Suprapubic skin (tissue), 4 donors: Measurements from ENCODE around the gene NCAM1. TPM values are rescaled to one million over a fixed set of nuclear protein-coding genes. Genes with fewer than 3 reads are reported as not detected.

Source experiments
- DNase-seq, 2 donors: peaks; one replicate each; pipeline ENCODE4 v3.0.0-alpha.2; 2019; ENCODE audit warnings: low spot score in 2 of 2
- H3K27ac ChIP-seq: fragments of 200-600 bp; sonication (generic); one replicate; pipeline ENCODE4 v1.5.1; 2019
- H3K27me3 ChIP-seq: fragments of 200-600 bp; sonication (generic); one replicate; pipeline ENCODE4 v1.5.1; 2019
- H3K36me3 ChIP-seq: fragments of 200-600 bp; sonication (generic); one replicate; pipeline ENCODE4 v1.5.1; 2019
- H3K4me1 ChIP-seq: fragments of 200-600 bp; sonication (generic); one replicate; pipeline ENCODE4 v1.5.1; 2019
- H3K4me3 ChIP-seq: fragments of 200-600 bp; sonication (generic); one replicate; pipeline ENCODE4 v1.5.1; 2019; ENCODE audit warnings: mild to moderate bottlenecking
- H3K9me3 ChIP-seq: fragments of 200-600 bp; sonication (generic); one replicate; pipeline ENCODE4 v1.5.1; 2019
- EP300 ChIP-seq: sonication (generic); formaldehyde crosslinking; IDR thresholded peaks from one replicate; pipeline ENCODE4 v1.6.1; 2017; ENCODE audit warnings: antibody characterized with exemption
- POLR2A ChIP-seq, 2 donors: fragments of 450-650 bp; IDR thresholded peaks; one replicate each; pipeline ENCODE4 v1.6.1; 2017; ENCODE audit warnings: antibody characterized with exemption in 2 of 2, mild to moderate bottlenecking in 2 of 2, moderate library complexity in 2 of 2
- POLR2AphosphoS5 ChIP-seq, 3 donors: sonication (generic); formaldehyde crosslinking; IDR thresholded peaks; one replicate each; pipeline ENCODE4 v1.6.1; 2017; ENCODE audit warnings: antibody characterized with exemption in 3 of 3
- WGBS: methylation state at CpG from one replicate; pipeline ENCODE4 v1.1.5; 2018; 5-methylcytosine and 5-hydroxymethylcytosine counted together
- total RNA-seq, 4 donors: library from RNA; depleted of rRNA; stranded (reverse); fragments of >200 nt; gene quantifications; one replicate each; pipeline ENCODE4 v1.1.0, GENCODE V29; 2016
- TF ChIP-seq, protein P1 (sequence below), 2 donors: fragments of 200-600 bp in 1 of 2; fragments of 450-650 bp in 1 of 2; sonication (generic) in 1 of 2; IDR thresholded peaks; one replicate each; pipeline ENCODE4 v1.5.1; 2016 to 2019; ENCODE audit warnings: antibody characterized with exemption in 2 of 2, mild to moderate bottlenecking in 1 of 2, moderate library complexity in 1 of 2

NCAM1 gene
- total RNA-seq, 4 donors from 2014 or later: 0.98 to 3.3 (median 1.9) TPM

DNA sequence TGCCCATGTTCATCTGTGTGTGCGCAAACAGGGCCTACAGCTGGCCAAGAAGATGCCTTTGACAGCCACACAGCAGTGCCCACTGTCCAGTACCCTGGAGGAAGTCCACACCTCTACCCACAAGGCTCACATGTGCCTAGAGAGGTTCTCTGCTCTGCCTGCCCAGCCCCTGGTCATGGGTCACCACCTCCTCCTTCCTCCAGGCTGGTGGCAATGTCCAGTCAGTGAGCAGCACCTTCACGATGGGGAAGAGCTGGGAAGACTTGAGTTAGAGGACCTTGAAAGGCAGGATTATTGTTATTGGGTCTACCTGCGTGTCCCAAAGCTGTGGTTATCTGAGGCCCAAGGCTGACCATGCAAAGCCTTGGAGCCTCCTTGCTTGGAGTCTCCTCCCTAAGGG is 324.8 kb downstream of the NCAM1 start:
- H3K27ac ChIP-seq: no peak overlapping the region
- TF ChIP-seq POLR2A (IDR thresholded peaks at IDR 0.05) (no peak), EP300 (no peak), POLR2AphosphoS5 (IDR thresholded peaks at IDR 0.05) (no peak)
- TF ChIP-seq, protein P1, sequence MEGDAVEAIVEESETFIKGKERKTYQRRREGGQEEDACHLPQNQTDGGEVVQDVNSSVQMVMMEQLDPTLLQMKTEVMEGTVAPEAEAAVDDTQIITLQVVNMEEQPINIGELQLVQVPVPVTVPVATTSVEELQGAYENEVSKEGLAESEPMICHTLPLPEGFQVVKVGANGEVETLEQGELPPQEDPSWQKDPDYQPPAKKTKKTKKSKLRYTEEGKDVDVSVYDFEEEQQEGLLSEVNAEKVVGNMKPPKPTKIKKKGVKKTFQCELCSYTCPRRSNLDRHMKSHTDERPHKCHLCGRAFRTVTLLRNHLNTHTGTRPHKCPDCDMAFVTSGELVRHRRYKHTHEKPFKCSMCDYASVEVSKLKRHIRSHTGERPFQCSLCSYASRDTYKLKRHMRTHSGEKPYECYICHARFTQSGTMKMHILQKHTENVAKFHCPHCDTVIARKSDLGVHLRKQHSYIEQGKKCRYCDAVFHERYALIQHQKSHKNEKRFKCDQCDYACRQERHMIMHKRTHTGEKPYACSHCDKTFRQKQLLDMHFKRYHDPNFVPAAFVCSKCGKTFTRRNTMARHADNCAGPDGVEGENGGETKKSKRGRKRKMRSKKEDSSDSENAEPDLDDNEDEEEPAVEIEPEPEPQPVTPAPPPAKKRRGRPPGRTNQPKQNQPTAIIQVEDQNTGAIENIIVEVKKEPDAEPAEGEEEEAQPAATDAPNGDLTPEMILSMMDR (IDR thresholded peaks at IDR 0.05): no peak
- H3K9me3 ChIP-seq: no peaks in the 10 kb centered on the region
- no peaks in the 10 kb centered on the region for H3K27me3 ChIP-seq
- H3K4me1 ChIP-seq: no peaks in the 10 kb centered on the region
- no peak overlapping the region for H3K4me3 ChIP-seq
- 85% methylated on average over 3 of the region's 3 CpGs for WGBS
- H3K36me3 ChIP-seq: no peaks in the 10 kb centered on the region
- DNase-seq: no peak

DNA sequence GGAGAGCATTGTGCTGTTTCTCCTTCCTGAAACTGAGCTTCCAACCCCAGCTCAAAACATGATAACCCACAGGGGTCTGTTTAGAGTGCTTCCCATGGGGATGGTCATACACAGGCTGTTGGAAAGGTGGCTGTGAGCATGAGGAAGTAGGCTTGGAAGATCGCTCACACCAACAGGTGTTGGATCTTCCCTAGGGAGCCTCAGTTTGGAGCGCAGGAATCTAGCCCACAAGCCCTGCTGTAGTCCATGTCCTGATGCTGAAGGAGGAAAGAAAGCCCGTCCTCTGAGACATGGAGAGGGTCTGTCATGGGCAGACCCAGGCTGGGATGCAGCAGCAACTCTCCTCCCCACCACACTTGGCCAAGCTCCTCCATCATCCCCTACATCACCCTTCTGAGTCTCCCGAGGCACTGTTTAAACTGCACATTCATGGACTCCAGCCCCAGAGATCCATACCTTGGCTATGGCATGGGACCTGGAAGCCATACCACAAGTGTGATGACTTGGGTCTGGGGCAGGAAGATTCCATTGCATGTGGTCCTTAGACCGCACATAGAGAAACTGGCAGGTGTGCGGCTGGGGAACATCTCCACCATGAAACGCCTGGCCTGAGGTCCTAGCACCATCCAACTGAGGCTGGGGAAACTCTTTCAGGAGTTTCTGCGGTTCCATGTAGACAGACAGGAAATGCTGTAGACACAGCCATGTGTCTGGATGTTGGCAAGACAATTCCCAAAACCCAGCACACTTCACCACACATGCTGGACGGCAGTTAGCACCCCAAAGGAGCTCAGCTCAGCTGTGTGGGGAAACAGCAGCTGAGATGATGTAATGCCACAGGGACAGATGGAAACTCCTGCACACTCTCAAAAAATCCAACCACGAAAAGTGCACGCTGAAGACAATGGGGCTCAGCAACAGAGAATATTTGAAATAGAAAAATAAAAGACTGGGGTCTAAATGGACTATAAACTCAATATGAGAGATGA is 325.6 kb downstream of the NCAM1 start:
- H3K4me1 ChIP-seq: no peaks in the 10 kb centered on the region
- H3K4me3 ChIP-seq: no peak overlapping the region
- no peak overlapping the region for H3K27ac ChIP-seq
- H3K9me3 ChIP-seq: no peaks in the 10 kb centered on the region
- no peaks in the 10 kb centered on the region for H3K36me3 ChIP-seq
- DNase-seq: no peak
- TF ChIP-seq POLR2A (IDR thresholded peaks at IDR 0.05): no peak
- no peak for TF ChIP-seq POLR2AphosphoS5 (IDR thresholded peaks at IDR 0.05)
- TF ChIP-seq, protein P1 (IDR thresholded peaks at IDR 0.05): no peak
- no peak for TF ChIP-seq EP300
- WGBS: 82% methylated on average over 6 of the region's 11 CpGs
- H3K27me3 ChIP-seq: no peaks in the 10 kb centered on the region

DNA sequence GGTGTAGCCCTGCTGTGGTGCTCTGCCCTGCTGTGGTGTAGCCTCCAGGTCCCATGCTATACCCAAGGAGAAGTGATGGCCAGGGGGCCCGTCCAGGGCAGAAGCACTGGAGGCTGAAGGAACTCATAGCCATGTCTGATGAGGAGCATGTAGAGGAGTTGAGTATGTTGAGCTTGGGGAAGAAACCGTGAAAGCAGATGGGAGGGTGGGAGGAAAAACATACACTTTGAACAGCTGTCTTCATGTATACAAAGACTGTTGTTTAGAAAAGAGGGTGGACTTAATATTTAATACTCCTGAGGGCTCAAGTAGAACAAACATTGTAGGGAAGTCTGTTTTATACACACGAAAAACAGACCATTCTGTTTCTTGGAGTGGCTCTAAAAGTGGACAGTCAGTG is 326.6 kb downstream of the NCAM1 start:
- H3K4me3 ChIP-seq: no peak overlapping the region
- H3K27ac ChIP-seq: no peak overlapping the region
- no peaks in the 10 kb centered on the region for H3K27me3 ChIP-seq
- no peaks in the 10 kb centered on the region for H3K36me3 ChIP-seq
- no peak for DNase-seq
- no peaks in the 10 kb centered on the region for H3K4me1 ChIP-seq
- no peaks in the 10 kb centered on the region for H3K9me3 ChIP-seq
- 65% methylated on average over 3 of the region's 3 CpGs for WGBS
- TF ChIP-seq POLR2AphosphoS5 (IDR thresholded peaks at IDR 0.05) (no peak), POLR2A (IDR thresholded peaks at IDR 0.05) (no peak), EP300 (no peak)
- TF ChIP-seq, protein P1 (IDR thresholded peaks at IDR 0.05): no peak

DNA sequence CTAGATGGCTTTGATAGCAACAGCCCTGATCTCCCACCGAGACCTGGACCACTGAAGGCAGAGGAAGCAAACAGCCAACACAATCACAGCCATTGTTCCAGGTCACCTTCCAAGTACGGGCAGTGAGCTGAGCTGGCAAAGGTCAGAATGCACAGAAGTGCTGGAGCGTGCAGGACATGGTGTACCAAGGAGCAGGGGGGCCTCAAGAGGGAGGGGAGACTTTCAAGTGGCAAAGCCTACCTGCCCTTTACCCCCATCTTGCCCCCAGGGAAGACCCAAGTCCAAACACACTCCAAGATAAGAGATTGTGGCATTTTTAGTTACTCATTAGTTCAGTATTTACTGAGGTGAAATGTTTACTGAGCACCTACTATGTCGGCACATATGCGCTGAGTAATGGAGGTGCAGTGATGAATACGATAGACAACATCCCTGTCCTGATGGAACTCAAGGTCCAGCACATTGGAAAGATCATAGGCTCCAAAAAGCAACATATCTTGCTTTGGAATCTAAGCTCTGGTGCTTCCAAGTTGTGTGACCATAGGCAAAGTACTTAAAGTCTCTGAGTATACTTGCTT is 327.2 kb downstream of the NCAM1 start:
- Histone ChIP-seq H3K4me3 (no peak overlapping the region), H3K9me3 (no peaks in the 10 kb centered on the region), H3K4me1 (no peaks in the 10 kb centered on the region), H3K27me3 (no peaks in the 10 kb centered on the region), H3K27ac (no peak overlapping the region), H3K36me3 (no peaks in the 10 kb centered on the region)
- TF ChIP-seq POLR2A (IDR thresholded peaks at IDR 0.05) (no peak), EP300 (no peak), POLR2AphosphoS5 (IDR thresholded peaks at IDR 0.05) (no peak)
- TF ChIP-seq, protein P1 (IDR thresholded peaks at IDR 0.05): no peak
- 87% methylated on average over 6 of the region's 6 CpGs for WGBS
- DNase-seq: no peak
